Kidney (tissue), 14 donors: ENCODE measurements around the gene RYR3. TPM values are rescaled to one million over a fixed set of nuclear protein-coding genes. Genes with fewer than 3 reads are reported as not detected.

ENCODE experiments used
- DNase-seq, 5 donors: peaks; one replicate each; pipeline ENCODE4 v3.0.0-alpha.2; 2013 to 2020
- FAIRE-seq: peaks from 2 replicates; lab custom pipeline; 2012; peaks lifted over from hg19 to GRCh38; lab: Jason Lieb, UNC
- H3K27ac ChIP-seq, 2 donors: one replicate each; pipeline ENCODE4 v1.7.0; 2013; ENCODE audit warnings: low read depth in 2 of 2, low read length in 2 of 2, inconsistent platforms in 1 of 2
- H3K27me3 ChIP-seq: one replicate; pipeline ENCODE4 v1.7.1; 2013; ENCODE audit warnings: low read length, inconsistent platforms; ENCODE audit not compliant: control insufficient read depth, insufficient read depth
- H3K36me3 ChIP-seq, 3 donors: one replicate each; pipeline versions ENCODE4 v1.7.0 to v1.7.1; 2013; ENCODE audit warnings: low read length in 3 of 3, control low read depth in 1 of 3, inconsistent platforms in 1 of 3; ENCODE audit not compliant: insufficient read depth in 3 of 3, control insufficient read depth in 2 of 3
- H3K4me1 ChIP-seq, 3 donors: one replicate each; pipeline versions ENCODE4 v1.7.0 to v1.7.1; 2013; ENCODE audit warnings: low read length in 3 of 3, inconsistent platforms in 1 of 3, low read depth in 1 of 3; ENCODE audit not compliant: control insufficient read depth in 2 of 3, insufficient read depth in 2 of 3
- H3K4me3 ChIP-seq, 3 donors: one replicate each; pipeline versions ENCODE4 v1.7.0 to v1.8.1; 2013; ENCODE audit warnings: low read length in 3 of 3, control low read depth in 1 of 3, inconsistent platforms in 1 of 3
- H3K9ac ChIP-seq, 3 donors: one replicate each; pipeline versions ENCODE4 v1.7.0 to v1.7.1; 2013; ENCODE audit warnings: low read length in 3 of 3, control low read depth in 1 of 3, inconsistent platforms in 1 of 3
- H3K9me3 ChIP-seq, 3 donors: one replicate each; pipeline versions ENCODE4 v1.7.0 to v1.7.1; 2013; ENCODE audit warnings: low read length in 3 of 3, control low read depth in 1 of 3, inconsistent platforms in 1 of 3; ENCODE audit not compliant: control insufficient read depth in 2 of 3, insufficient read depth in 1 of 3
- intact Hi-C: fragments of 100-400 bp; cut with DNase I; formaldehyde crosslinking; loops from one replicate; pipeline ENCODE4 v1.11.1; 2022
- polyA plus RNA-seq: library from polyadenylated mRNA; stranded (reverse); fragments of 350-450 nt; fragmentation: Illumina TruSeq; extraction: RNeasy Lipid Tissue Mini Kit (QIAGEN cat#74804); gene quantifications from one replicate; pipeline ENCODE4 v1.2.3, GENCODE V29; 2014; ENCODE audit warnings: low read depth, low replicate concordance; ENCODE audit not compliant: insufficient read depth
- total RNA-seq: library from RNA; stranded (reverse); fragmentation: NEBNext Ultra II Directional; extraction: Animal tissue kit (Norgen Biotek cat#: 25700); gene quantifications from one replicate; pipeline ENCODE4 v1.2.1, GENCODE V29; 2021
- TF ChIP-seq, protein P1 (sequence below): IDR thresholded peaks from 3 replicates; pipeline ENCODE4 v1.5.1; 2012; ENCODE audit warnings: mild to moderate bottlenecking, moderate library complexity, borderline replicate concordance; ENCODE audit not compliant: insufficient read depth; ENCODE audit errors: extremely low read depth
- donor health status: control.
- donor health status: control.
- donor health status: control.
- donor health status: control.
- donor health status: control.
- donor health status: DM: yes; HTN: yes; CAD: no.
- donor health status: Normal renal cell carcinoma (clear cell type).

The RYR3 gene
- total and polyA plus RNA-seq, 2 donors from 2014 or later: 0.90 to 10.5 TPM

GRCh38 chr15:33636958-33637357, 326.2 kb downstream of the RYR3 start:
- no peak for FAIRE-seq
- H3K9ac ChIP-seq: no peak overlapping the region
- H3K4me1 ChIP-seq: no peaks in the 10 kb centered on the region
- no peaks in the 10 kb centered on the region for H3K27me3 ChIP-seq
- H3K4me3 ChIP-seq: no peak overlapping the region
- no peaks in the 10 kb centered on the region for H3K36me3 ChIP-seq
- H3K27ac ChIP-seq: no peak overlapping the region
- TF ChIP-seq, protein P1, sequence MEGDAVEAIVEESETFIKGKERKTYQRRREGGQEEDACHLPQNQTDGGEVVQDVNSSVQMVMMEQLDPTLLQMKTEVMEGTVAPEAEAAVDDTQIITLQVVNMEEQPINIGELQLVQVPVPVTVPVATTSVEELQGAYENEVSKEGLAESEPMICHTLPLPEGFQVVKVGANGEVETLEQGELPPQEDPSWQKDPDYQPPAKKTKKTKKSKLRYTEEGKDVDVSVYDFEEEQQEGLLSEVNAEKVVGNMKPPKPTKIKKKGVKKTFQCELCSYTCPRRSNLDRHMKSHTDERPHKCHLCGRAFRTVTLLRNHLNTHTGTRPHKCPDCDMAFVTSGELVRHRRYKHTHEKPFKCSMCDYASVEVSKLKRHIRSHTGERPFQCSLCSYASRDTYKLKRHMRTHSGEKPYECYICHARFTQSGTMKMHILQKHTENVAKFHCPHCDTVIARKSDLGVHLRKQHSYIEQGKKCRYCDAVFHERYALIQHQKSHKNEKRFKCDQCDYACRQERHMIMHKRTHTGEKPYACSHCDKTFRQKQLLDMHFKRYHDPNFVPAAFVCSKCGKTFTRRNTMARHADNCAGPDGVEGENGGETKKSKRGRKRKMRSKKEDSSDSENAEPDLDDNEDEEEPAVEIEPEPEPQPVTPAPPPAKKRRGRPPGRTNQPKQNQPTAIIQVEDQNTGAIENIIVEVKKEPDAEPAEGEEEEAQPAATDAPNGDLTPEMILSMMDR: no peak
- DNase-seq: no peak
- intact Hi-C loops: no loop called here
- H3K9me3 ChIP-seq: no peaks in the 10 kb centered on the region

- no peak for DNase-seq
- Histone ChIP-seq H3K27ac (no peak overlapping the region), H3K9ac (no peak overlapping the region), H3K27me3 (no peaks in the 10 kb centered on the region), H3K4me1 (no peaks in the 10 kb centered on the region), H3K9me3 (no peaks in the 10 kb centered on the region), H3K4me3 (no peak overlapping the region), H3K36me3 (no peaks in the 10 kb centered on the region)
- TF ChIP-seq, protein P1: no peak
- no peak for FAIRE-seq
- intact Hi-C loops: no loop called here
These were observed 327.7 kb downstream of the RYR3 start for GRCh38 chr15:33638453-33638852.

DNA sequence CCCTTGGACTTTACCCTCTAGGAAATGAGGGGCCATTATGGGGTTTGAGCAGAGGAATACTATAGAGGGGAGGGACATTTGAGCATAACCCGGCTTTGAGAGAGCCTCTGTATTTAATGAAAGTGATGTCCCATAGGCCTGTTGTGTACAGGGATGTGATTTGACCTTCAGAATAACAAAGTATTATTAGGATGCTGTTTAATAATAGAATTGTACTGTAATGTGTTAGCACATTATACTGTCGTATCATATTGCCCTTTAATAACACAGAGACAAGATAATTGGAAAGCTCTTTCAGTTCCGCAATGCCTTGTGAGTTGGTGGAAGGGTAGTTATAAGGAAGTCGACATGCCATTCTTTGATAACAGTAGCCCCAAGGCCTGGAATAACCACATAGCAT, 328.3 kb downstream of the RYR3 start:
- DNase-seq (no peak), FAIRE-seq (no peak)
- Histone ChIP-seq H3K9ac (no peak overlapping the region), H3K36me3 (no peaks in the 10 kb centered on the region), H3K27me3 (no peaks in the 10 kb centered on the region), H3K4me3 (no peak overlapping the region), H3K9me3 (no peaks in the 10 kb centered on the region), H3K27ac (no peak overlapping the region), H3K4me1 (no peaks in the 10 kb centered on the region)
- intact Hi-C loops: no loop called here
- TF ChIP-seq, protein P1: no peak

- H3K9me3 ChIP-seq: no peaks in the 10 kb centered on the region
- no peak overlapping the region for H3K4me3 ChIP-seq
- intact Hi-C loops: no loop called here
- FAIRE-seq (no peak), DNase-seq (no peak)
- no peaks in the 10 kb centered on the region for H3K4me1 ChIP-seq
- no peak overlapping the region for H3K27ac ChIP-seq
- H3K9ac ChIP-seq: no peak overlapping the region
- no peaks in the 10 kb centered on the region for H3K36me3 ChIP-seq
- TF ChIP-seq, protein P1: no peak
- H3K27me3 ChIP-seq: no peaks in the 10 kb centered on the region
These were observed 328.7 kb downstream of the RYR3 start for GRCh38 chr15:33639456-33639855.
